ENCODE results near the gene PPP3CA.

DNA sequence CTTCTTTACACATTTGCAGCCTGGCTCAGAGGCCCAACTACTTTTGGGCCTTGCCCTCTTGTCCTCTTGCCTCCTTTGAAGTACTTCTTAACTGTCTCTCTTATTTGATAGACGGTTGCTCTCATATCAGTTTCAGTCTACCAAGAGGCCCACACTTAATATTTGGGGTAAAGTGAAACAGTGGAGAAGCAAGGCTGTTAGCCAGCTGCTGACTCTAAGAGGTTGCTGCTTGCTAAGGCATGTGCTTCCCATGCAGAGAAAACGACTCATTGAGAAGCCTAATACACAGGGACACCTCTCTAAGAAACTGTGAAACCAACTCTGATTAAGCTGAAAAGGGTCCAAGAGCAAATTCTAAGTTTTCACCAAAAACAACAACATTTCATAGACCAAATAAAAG, 94.6 kb downstream of the PPP3CA start:
- no peak for TF ChIP-seq CTCF (IDR thresholded peaks at IDR 0.05)
- no peak for TF ChIP-seq POLR2A (IDR thresholded peaks at IDR 0.05)

All from right lobe of liver (tissue), 4 donors.